H1 (cell line): Measurements from ENCODE around the gene EFEMP2. TPM values are rescaled to one million over a fixed set of nuclear protein-coding genes. Genes with fewer than 3 reads are reported as not detected.

Source experiments
- TAF1 ChIP-seq: IDR thresholded peaks from 2 replicates; pipeline ENCODE4 v1.6.1; 2011; ENCODE audit warnings: mild to moderate bottlenecking, low read depth, low read length
- TCF12 ChIP-seq: IDR thresholded peaks from 2 replicates; pipeline ENCODE4 v1.6.1; 2011; ENCODE audit warnings: low read depth, mild to moderate bottlenecking, low read length
- polyA plus RNA-seq, 7 experiments: library from polyadenylated mRNA; depleted of rRNA in 3 of 7; stranded (reverse) in 5 of 7; unstranded in 2 of 7; fragments of >200 nt in 5 of 7; fragments of 200-250 nt in 2 of 7; gene quantifications; 1 replicate in 5 of 7; 2 replicates in 1 of 7; 4 replicates in 1 of 7; pipeline versions ENCODE4 v1.2.1 to v1.2.3, GENCODE V29; 2011 to 2013; ENCODE audit warnings: missing spikeins in 2 of 7, mixed read lengths in 2 of 7
- total RNA-seq: library from RNA; stranded (reverse); fragmentation: NEBNext Ultra II Directional; extraction: Animal tissue kit (Norgen Biotek cat#: 25700); gene quantifications from 2 replicates; pipeline ENCODE4 v1.2.1, GENCODE V29; 2021
- TF ChIP-seq, protein P1 (sequence below): IDR thresholded peaks from 2 replicates; pipeline ENCODE4 v1.6.1; 2012; ENCODE audit warnings: inconsistent platforms

EFEMP2 gene
- total and polyA plus RNA-seq, 2 of the 8 experiments (the other 6 are each of a cell fraction or from before 2014, with no cell fraction given): 8.8 to 17.2 TPM

DNA sequence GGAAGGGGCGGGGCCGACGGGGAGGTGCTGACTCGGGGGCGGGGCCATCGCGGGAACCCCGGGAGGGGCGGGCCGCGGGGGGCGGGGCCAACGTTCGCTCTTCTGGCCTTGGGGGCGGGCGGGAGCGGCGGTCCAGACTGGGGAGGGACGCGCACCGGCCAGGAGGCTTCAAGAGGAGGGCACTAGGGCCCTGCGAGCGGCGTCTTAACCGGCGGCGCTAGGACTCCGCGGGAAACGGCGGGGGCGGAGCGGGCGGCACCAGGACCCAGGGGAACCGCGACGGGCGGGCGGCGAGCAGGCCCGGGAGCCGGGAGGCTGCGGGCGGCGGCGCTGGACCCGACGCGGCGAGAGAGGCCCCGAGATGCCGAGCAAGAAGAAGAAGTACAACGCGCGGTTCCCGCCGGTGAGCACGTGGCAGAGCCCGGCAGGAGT is 46.6 kb upstream of the EFEMP2 start, which contains the start of gene DRAP1 (continued):
- TF ChIP-seq TAF1 (peak; percentile 71), TCF12 (peak; percentile 38; the same call in 1 of the 2 replicates)
- TF ChIP-seq, protein P1, sequence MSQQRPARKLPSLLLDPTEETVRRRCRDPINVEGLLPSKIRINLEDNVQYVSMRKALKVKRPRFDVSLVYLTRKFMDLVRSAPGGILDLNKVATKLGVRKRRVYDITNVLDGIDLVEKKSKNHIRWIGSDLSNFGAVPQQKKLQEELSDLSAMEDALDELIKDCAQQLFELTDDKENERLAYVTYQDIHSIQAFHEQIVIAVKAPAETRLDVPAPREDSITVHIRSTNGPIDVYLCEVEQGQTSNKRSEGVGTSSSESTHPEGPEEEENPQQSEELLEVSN: peak; percentile 88
